Activated CD4-positive, alpha-beta T cell treated with anti-CD3 and anti-CD28 coated beads, Interleukin-2, Interleukin-6, amounts not matched to agents 100 ng/mL and 50 ng/mL, durations not matched to agents 16 hours and 8 hours (primary cell): ENCODE data around the gene ABCC10.

Experiments used
- DNase-seq: peaks from one replicate; pipeline ENCODE4 v3.0.0-alpha.2; 2020

Gene ABCC10

GRCh38 chr6:43499028-43499815, 71.9 kb downstream of the ABCC10 start:
- DNase-seq: no peak
